AG09309 (cell line): ENCODE data around the gene SLX4IP.
A peak's percentile ranks its signal among the peaks of the same experiment; 100 is the strongest.

Experiments
- DNase-seq: peaks from one replicate; pipeline ENCODE4 v3.0.0-alpha.2; 2010; ENCODE audit warnings: low read depth
- H3K4me3 ChIP-seq: 2 replicates; pipeline ENCODE4 v1.5.1; 2011; ENCODE audit warnings: mild to moderate bottlenecking, low read depth, low read length, moderate library complexity; ENCODE audit not compliant: control insufficient read depth
- CTCF ChIP-seq: IDR thresholded peaks from 2 replicates; pipeline ENCODE4 v1.5.1; 2011; ENCODE audit warnings: mild to moderate bottlenecking, low read depth, low read length, inconsistent platforms; ENCODE audit not compliant: insufficient read depth, control insufficient read depth; ENCODE audit errors: missing control alignments

SLX4IP gene

DNA sequence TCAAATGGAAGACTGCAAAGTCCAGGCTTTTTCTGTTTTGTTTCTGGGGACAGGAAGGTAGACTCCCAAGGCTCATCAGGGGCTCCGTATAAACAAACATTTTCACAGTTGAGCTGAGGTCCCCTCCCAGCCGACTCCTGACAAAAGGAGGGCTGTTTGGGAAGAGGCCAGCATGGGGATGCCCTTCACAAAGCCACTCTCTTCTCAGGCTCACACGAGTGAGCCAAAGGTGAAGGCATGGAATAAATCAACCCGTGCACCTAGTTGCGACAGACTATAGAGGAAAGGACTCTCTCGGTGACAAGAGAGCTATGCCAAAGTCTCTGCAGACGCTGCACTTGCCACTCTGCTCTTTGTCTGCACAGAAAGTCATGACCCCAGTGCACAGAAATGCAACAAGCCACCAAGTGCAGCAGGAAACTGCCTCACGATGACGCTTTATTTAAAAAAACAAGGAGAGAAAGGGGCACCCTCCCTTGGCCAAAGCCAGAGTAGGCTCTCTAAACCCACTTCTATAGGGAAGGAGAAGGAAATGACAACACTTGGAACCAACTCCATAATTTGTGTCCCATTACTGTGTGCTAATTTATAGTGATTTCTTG is 217.7 kb downstream of the SLX4IP start:
- H3K4me3 ChIP-seq = no peak overlapping the region
- DNase-seq = no peak
- TF ChIP-seq CTCF = no peak

DNA sequence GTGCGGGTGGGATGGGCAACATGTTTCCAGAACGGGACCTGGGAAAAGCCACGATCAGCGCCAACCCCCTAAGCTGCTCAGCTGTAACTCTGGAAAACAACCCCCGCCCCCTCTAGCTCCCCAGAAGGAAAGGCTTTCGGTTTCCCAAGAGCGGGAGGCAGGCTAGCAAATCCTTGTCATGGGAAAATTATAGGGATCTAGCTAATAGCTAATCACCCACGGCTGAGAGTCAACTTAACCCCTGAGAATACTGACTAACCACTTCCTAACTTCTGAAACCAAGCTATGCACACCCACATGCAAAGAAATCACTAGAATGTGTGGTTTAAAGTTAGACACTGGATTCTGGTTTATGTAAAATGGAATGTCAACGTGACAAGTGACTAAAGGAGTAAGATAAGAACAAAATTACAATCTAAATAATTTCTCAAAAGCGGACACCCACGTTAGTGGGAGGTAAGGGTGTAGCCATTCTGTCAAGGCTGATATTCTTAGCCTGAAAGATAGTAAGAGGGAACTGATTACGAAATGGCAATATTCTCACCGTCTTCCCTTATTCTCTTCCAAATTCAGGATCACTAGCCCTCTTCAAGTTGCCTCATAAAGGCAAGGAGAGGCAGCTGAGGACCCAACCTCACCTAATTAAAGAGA is 218.6 kb downstream of the SLX4IP start:
- no peak overlapping the region; the same call in 1 of the 2 replicates for H3K4me3 ChIP-seq
- TF ChIP-seq CTCF = no peak
- DNase-seq = peak; percentile 62

DNA sequence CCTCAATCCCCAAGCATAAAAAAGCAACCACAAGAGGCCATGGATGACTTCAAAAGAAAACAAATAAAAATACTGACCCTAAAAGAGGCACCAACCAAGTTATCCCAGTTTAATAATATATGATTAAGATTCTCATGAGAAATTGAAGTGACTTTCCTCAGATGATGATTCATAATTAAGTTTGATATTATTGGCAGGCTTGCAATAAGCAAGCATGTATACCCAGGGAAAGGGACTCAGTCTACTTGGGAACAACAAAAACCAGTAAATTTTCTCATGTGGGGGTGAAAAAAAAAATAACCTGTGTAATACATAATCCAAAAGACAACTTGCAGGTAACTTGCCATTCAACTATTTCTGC is 219.1 kb downstream of the SLX4IP start:
- DNase-seq = no peak
- no peak overlapping the region for H3K4me3 ChIP-seq
- TF ChIP-seq CTCF = no peak

DNA sequence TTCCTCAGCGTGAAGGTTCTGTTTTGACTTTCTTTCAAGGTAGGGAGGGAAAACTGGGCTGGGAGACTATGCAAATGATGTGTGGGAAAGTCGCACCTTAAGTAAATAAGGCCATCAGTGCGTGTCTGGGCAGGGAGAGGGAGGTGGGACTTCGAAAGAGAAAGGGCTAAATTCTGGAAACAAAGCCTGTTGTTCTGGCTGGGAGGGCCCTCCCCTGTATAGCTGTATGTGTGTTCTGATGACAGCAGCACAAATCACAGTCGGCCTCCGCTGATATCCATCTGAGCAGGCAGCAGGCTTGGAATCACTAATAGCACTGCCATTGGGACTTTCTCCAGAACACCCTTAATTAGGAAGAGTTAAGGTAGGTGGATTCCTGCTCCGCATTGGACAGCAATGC is 219.5 kb downstream of the SLX4IP start:
- DNase-seq = no peak
- H3K4me3 ChIP-seq = no peak overlapping the region
- TF ChIP-seq CTCF = no peak

DNA sequence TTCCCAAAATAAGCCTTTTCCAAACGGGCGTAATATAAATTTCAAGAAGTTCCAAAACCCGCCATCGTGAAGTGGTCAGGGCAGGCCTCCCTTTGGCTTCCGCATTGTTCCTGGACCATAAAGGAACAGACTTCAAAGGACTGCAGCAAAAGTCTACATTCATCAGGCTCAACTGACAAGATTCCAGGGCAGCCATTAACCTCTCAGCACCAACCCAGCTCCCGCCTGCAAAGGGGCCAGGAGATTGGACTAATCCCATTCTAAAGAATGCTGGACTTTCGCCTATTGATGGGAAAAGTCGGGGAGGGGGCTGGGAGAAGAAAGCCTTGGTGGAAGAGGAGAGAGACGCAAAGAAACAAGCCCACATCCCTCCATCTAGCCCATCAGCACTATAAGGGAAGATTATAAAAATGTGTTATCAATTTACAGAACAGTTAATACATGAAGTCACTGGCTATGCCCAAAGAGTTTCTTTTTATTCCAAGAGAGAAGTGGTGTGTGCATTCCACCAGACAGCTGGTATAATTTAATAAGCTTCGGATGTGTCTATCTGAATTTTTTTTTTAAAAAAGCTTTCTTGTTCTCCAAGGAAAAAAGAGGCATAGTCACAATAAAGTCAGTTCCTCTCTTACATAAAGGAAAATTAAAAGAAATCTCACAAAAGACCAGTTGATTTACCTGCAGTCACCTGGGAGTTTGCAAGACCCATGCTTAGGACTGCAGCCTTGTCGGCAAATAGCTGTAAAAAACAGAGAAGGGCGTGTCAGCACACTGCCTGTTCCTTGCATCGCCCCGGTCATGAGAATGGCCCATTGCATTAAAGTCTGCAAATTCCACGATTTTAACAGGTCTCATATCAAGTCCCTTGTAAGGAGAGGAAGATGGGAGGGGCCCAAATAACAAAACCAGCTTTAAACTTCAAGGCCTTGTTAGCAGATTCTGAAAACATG is 220.9 kb downstream of the SLX4IP start:
- no peak overlapping the region for H3K4me3 ChIP-seq
- no peak for TF ChIP-seq CTCF
- no peak for DNase-seq

GRCh38 chr20:10657453-10657852 is 222.3 kb downstream of the SLX4IP start:
- no peak for DNase-seq
- no peak for TF ChIP-seq CTCF
- H3K4me3 ChIP-seq = no peak overlapping the region
